SK-N-SH (cell line): ENCODE data around the gene TERT. TPM values are rescaled to one million over a fixed set of nuclear protein-coding genes. Genes with fewer than 3 reads are reported as not detected.

ENCODE experiments used
- CTCF ChIA-PET: fragments of 300-600, 350-600 bp; formaldehyde crosslinking; extraction: SDS; loops from one replicate; lab custom pipeline; 2021; lab: Yijun Ruan, JAX
- POLR2A ChIA-PET: fragments of 350-600 bp; sonication (Branson Sonifier 250); formaldehyde crosslinking; extraction: SDS; loops from one replicate; lab custom pipeline; 2020; ENCODE audit warnings: antibody characterized with exemption, inconsistent platforms; lab: Yijun Ruan, JAX
- DNase-seq: peaks from one replicate; pipeline ENCODE4 v3.0.0; 2012
- H2AFZ ChIP-seq: fragments of 200-600 bp; sonication (generic); 2 replicates; pipeline ENCODE4 v1.8.1; 2016; ENCODE audit warnings: antibody characterized with exemption, mild to moderate bottlenecking, low read depth
- H3F3A ChIP-seq: fragments of 200-600 bp; sonication (generic); replicated peaks from 2 replicates; pipeline ENCODE3; 2016; ENCODE audit warnings: antibody characterized with exemption, mild to moderate bottlenecking; ENCODE audit not compliant: insufficient read depth
- H3K27ac ChIP-seq, 2 experiments: fragments of 200-500 bp in 1 of 2; fragments of 200-600 bp in 1 of 2; sonication (Bioruptor generic) in 1 of 2; sonication (generic), shearing (Covaris generic) in 1 of 2; 2 replicates each; pipeline versions ENCODE4 v1.5.1 to v1.6.1; 2014 to 2016; ENCODE audit warnings: low read depth in 2 of 2, inconsistent platforms in 1 of 2, low read length in 1 of 2, mild to moderate bottlenecking in 1 of 2, mixed read lengths in 1 of 2
- H3K27me3 ChIP-seq: fragments of 200-600 bp; sonication (generic), shearing (Covaris generic); 2 replicates; pipeline ENCODE4 v1.6.1; 2016; ENCODE audit warnings: mixed run types; ENCODE audit not compliant: insufficient read depth
- H3K36me3 ChIP-seq, 2 experiments: fragments of 200-500 bp in 1 of 2; fragments of 200-600 bp in 1 of 2; sonication (Bioruptor generic) in 1 of 2; sonication (generic) in 1 of 2; replicated peaks in 1 of 2; 2 replicates each; pipeline versions ENCODE3 to v1.5.1; 2014 to 2016; ENCODE audit warnings: low read length in 1 of 2, mild to moderate bottlenecking in 1 of 2; ENCODE audit not compliant: insufficient read depth in 2 of 2, control insufficient read depth in 1 of 2
- H3K4me1 ChIP-seq, 2 experiments: fragments of 200-500 bp in 1 of 2; fragments of 200-600 bp in 1 of 2; sonication (Bioruptor generic) in 1 of 2; sonication (generic), shearing (Covaris generic) in 1 of 2; 2 replicates each; pipeline versions ENCODE4 v1.5.1 to v1.6.1; 2014 to 2016; ENCODE audit warnings: low read depth in 1 of 2, low read length in 1 of 2, mixed run types in 1 of 2; ENCODE audit not compliant: insufficient read depth in 2 of 2, control insufficient read depth in 1 of 2
- H3K4me2 ChIP-seq: fragments of 200-600 bp; sonication (generic), shearing (Covaris generic); 2 replicates; pipeline ENCODE4 v1.6.1; 2017; ENCODE audit warnings: mixed run types
- H3K4me3 ChIP-seq, 2 experiments: fragments of 200-500 bp in 1 of 2; fragments of 200-600 bp in 1 of 2; sonication (Bioruptor generic) in 1 of 2; sonication (generic), shearing (Covaris generic) in 1 of 2; 2 replicates each; pipeline versions ENCODE4 v1.5.1 to v1.8.1; 2014 to 2016; ENCODE audit warnings: low read depth in 2 of 2, inconsistent platforms in 1 of 2, low read length in 1 of 2, mild to moderate bottlenecking in 1 of 2, mixed read lengths in 1 of 2, moderate library complexity in 1 of 2
- H3K79me2 ChIP-seq: fragments of 200-600 bp; sonication (generic); 2 replicates; pipeline ENCODE4 v1.8.1; 2017; ENCODE audit warnings: mild to moderate bottlenecking; ENCODE audit not compliant: insufficient read depth
- H3K9ac ChIP-seq: fragments of 200-600 bp; sonication (generic); 2 replicates; pipeline ENCODE4 v1.6.1; 2017; ENCODE audit warnings: mixed run types
- H3K9me2 ChIP-seq: fragments of 200-600 bp; sonication (generic); 2 replicates; pipeline ENCODE4 v1.6.1; 2017; ENCODE audit warnings: mixed run types
- H3K9me3 ChIP-seq: fragments of 200-600 bp; sonication (generic); 2 replicates; pipeline ENCODE4 v1.6.1; 2017; ENCODE audit warnings: mixed run types, mild to moderate bottlenecking, moderate library complexity
- H4K20me1 ChIP-seq: fragments of 200-600 bp; sonication (generic); 2 replicates; pipeline ENCODE4 v1.6.1; 2017; ENCODE audit warnings: mild to moderate bottlenecking, mixed run types; ENCODE audit not compliant: insufficient read depth
- CTCF ChIP-seq: fragments of 200-600 bp; sonication (generic); IDR thresholded peaks from 2 replicates; pipeline ENCODE4 v1.6.1; 2017; ENCODE audit warnings: antibody characterized with exemption, mild to moderate bottlenecking, moderate library complexity
- ELF1 ChIP-seq: IDR thresholded peaks from 2 replicates; pipeline ENCODE4 v1.4.0; 2012
- EP300 ChIP-seq, 2 experiments: IDR thresholded peaks; 2 replicates each; pipeline versions ENCODE4 v1.4.0 to v1.6.1; 2012; ENCODE audit warnings: borderline replicate concordance in 1 of 2, low read depth in 1 of 2, low read length in 1 of 2
- FOSL2 ChIP-seq: IDR thresholded peaks from 2 replicates; pipeline ENCODE4 v1.4.0; 2012; ENCODE audit warnings: low read depth, mild to moderate bottlenecking, moderate library complexity, borderline replicate concordance
- IRF3 ChIP-seq: fragments of 150-350 bp; IDR thresholded peaks from 2 replicates; pipeline ENCODE4 v1.6.1; 2016; ENCODE audit warnings: mild to moderate bottlenecking, low read depth, low read length
- NRF1 ChIP-seq: IDR thresholded peaks from 2 replicates; pipeline ENCODE4 v1.6.1; 2012; ENCODE audit warnings: low read depth, mild to moderate bottlenecking, low read length
- PBX3 ChIP-seq: IDR thresholded peaks from 2 replicates; pipeline ENCODE4; 2012
- POLR2AphosphoS5 ChIP-seq: IDR thresholded peaks from 2 replicates; pipeline ENCODE4 v1.6.1; 2012; ENCODE audit warnings: low read depth, low read length
- RAD21 ChIP-seq: IDR thresholded peaks from 2 replicates; pipeline ENCODE4 v1.6.1; 2012; ENCODE audit warnings: mild to moderate bottlenecking, low read length
- SMC3 ChIP-seq: IDR thresholded peaks from 2 replicates; pipeline ENCODE4 v1.6.1; 2012; ENCODE audit warnings: low read depth, low read length, improper control_type of control experiment
- TCF12 ChIP-seq: IDR thresholded peaks from 2 replicates; pipeline ENCODE4 v1.4.0; 2012
- ZBTB33 ChIP-seq: IDR thresholded peaks from 2 replicates; pipeline ENCODE4 v1.4.0; 2012; ENCODE audit warnings: low read depth, borderline replicate concordance
- WGBS: methylation state at CpG from one replicate; pipeline ENCODE4 v1.1.6; 2017; ENCODE audit warnings: low lambda C conversion rate; 5-methylcytosine and 5-hydroxymethylcytosine counted together
- polyA plus RNA-seq, 3 experiments: library from polyadenylated mRNA; depleted of rRNA; stranded (reverse); fragments of >200 nt; gene quantifications; 2 replicates each; pipeline ENCODE4 v1.2.3, GENCODE V29; 2012

The TERT gene
- polyA plus RNA-seq, 1 of the 3 experiments (the other 2 are of a cell fraction): 2.4 TPM

- Histone ChIP-seq H3K4me1 (no peaks in the 10 kb centered on the region), H3K4me2 (no peak overlapping the region), H4K20me1 (no peaks in the 10 kb centered on the region), H3K36me3 (no peaks in the 10 kb centered on the region), H3K9me3 (no peaks in the 10 kb centered on the region), H3K9me2 (no peaks in the 10 kb centered on the region), H3K4me3 (no peak overlapping the region), H3K27me3 (no peaks in the 10 kb centered on the region; the same call in 1 of the 2 replicates), H3F3A (no peaks in the 10 kb centered on the region), H2AFZ (no peak overlapping the region), H3K9ac (no peak overlapping the region), H3K27ac (no peak overlapping the region), H3K79me2 (no peaks in the 10 kb centered on the region)
- no peak for DNase-seq
- 50% methylated on average over 7 of the region's 7 CpGs for WGBS
- POLR2A ChIA-PET: no interaction called here
- TF ChIP-seq POLR2AphosphoS5: no peak
- no peak for TF ChIP-seq TCF12
- TF ChIP-seq ZBTB33: no peak
- TF ChIP-seq NRF1: no peak
- CTCF ChIA-PET: no interaction called here
These were observed 15.2 kb upstream of the TERT start for GRCh38 chr5:1310118-1310517.

- Histone ChIP-seq H3K4me2 (no peak overlapping the region), H3K27me3 (peaks cover 20% of the 10 kb centered on the region; the same call in 1 of the 2 replicates), H3K79me2 (no peaks in the 10 kb centered on the region), H3K9ac (no peak overlapping the region), H3K4me1 (no peaks in the 10 kb centered on the region), H3K9me3 (peaks cover 8% of the 10 kb centered on the region; the same call in 1 of the 2 replicates), H4K20me1 (no peaks in the 10 kb centered on the region), H3F3A (no peaks in the 10 kb centered on the region), H3K4me3 (no peak overlapping the region), H3K9me2 (no peaks in the 10 kb centered on the region), H3K36me3 (no peaks in the 10 kb centered on the region), H3K27ac (no peak overlapping the region), H2AFZ (no peak overlapping the region)
- no peak for DNase-seq
- ChIA-PET CTCF (interaction anchor here (1.1 kb wide), 1 partner anchor 11 kb away, joined by 3 read pairs; no protein-coding TSS in a partner anchor), POLR2A (no interaction called here)
- WGBS: 6% methylated on average over 2 of the region's 2 CpGs
- TF ChIP-seq IRF3: no peak
These were observed 9.2 kb upstream of the TERT start for GRCh38 chr5:1304033-1304432.

- no peaks in the 10 kb centered on the region for H3K79me2 ChIP-seq
- no peak for DNase-seq
- H4K20me1 ChIP-seq: no peaks in the 10 kb centered on the region
- 20% methylated on average over 2 of the region's 2 CpGs for WGBS
- H3F3A ChIP-seq: no peaks in the 10 kb centered on the region
- peaks cover 29% of the 10 kb centered on the region; the same call in 1 of the 2 replicates for H3K27me3 ChIP-seq
- no peaks in the 10 kb centered on the region for H3K36me3 ChIP-seq
- no peaks in the 10 kb centered on the region for H3K9me2 ChIP-seq
- TF ChIP-seq EP300 (IDR thresholded peaks at IDR 0.05; ENCODE audit: borderline replicate concordance in 1 of 2, low read depth in 1 of 2, low read length in 1 of 2): no peak
- TF ChIP-seq CTCF: no peak
- TF ChIP-seq SMC3: no peak
- TF ChIP-seq PBX3: no peak
- no peak for TF ChIP-seq ELF1
- TF ChIP-seq RAD21: no peak
- TF ChIP-seq FOSL2: no peak
- no peak overlapping the region for H2AFZ ChIP-seq
- POLR2A ChIA-PET: no interaction called here
- CTCF ChIA-PET: no interaction called here
- no peak overlapping the region for H3K4me2 ChIP-seq
- no peaks in the 10 kb centered on the region for H3K4me1 ChIP-seq
- H3K27ac ChIP-seq: no peak overlapping the region
- H3K4me3 ChIP-seq: no peak overlapping the region
- H3K9me3 ChIP-seq: peaks cover 8% of the 10 kb centered on the region; the same call in 1 of the 2 replicates
- no peak overlapping the region for H3K9ac ChIP-seq
These were observed 7.4 kb upstream of the TERT start for GRCh38 chr5:1302258-1302657.
